Epithelial cell of proximal tubule (primary cell): ENCODE measurements around the gene BMAL2. TPM values are rescaled to one million over a fixed set of nuclear protein-coding genes. Genes with fewer than 3 reads are reported as not detected.

ENCODE experiments used
- DNase-seq: peaks from one replicate; pipeline ENCODE4 v3.0.0-alpha.2; 2011; ENCODE audit warnings: low read depth
- H3K4me3 ChIP-seq: 2 replicates; pipeline ENCODE4 v1.5.1; 2011; ENCODE audit warnings: low read depth, mild to moderate bottlenecking, low read length
- total RNA-seq: library from RNA; depleted of rRNA; stranded (reverse); fragments of >200 nt; gene quantifications from 2 replicates; pipeline ENCODE4 v1.2.3, GENCODE V29; 2015
- TF ChIP-seq, protein P1 (sequence below): conservative IDR thresholded peaks from 2 replicates; pipeline ENCODE4 v1.5.1; 2012; ENCODE audit warnings: low read depth, mild to moderate bottlenecking, low read length

The BMAL2 gene
- total RNA-seq, 1 donor from 2014 or later: 27.4 TPM

DNA sequence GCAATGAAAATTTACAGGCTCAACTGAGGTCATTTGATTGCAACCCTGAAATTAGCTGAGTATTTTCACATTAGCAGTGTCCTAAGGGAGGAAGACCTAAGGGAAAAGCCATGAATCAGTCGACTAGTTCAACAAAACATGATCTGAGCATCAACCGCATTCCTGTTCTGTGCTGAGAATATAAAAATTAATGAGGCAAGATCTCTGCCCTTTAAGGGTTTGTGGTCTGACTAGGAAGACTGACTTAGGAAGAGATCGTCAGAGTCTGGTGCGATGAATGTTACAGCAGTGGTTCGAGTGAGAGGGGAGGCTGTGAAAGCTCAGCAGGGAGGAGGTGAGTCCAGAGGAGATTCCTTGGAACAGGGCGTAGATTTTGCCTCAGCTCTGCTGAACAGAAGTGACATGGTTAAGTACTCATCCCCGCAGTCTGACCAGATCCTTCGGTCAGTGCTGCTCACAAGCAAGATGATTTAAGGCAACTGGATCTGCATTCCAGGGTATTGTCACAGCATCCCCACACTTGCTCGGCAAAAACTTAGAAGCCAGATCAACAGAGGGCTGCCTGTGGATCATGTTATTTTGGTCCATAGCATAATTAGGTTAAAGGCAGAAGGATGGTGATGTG, 49.6 kb downstream of the BMAL2 start:
- DNase-seq: peak; percentile 25
- no peak overlapping the region for H3K4me3 ChIP-seq
- TF ChIP-seq, protein P1, sequence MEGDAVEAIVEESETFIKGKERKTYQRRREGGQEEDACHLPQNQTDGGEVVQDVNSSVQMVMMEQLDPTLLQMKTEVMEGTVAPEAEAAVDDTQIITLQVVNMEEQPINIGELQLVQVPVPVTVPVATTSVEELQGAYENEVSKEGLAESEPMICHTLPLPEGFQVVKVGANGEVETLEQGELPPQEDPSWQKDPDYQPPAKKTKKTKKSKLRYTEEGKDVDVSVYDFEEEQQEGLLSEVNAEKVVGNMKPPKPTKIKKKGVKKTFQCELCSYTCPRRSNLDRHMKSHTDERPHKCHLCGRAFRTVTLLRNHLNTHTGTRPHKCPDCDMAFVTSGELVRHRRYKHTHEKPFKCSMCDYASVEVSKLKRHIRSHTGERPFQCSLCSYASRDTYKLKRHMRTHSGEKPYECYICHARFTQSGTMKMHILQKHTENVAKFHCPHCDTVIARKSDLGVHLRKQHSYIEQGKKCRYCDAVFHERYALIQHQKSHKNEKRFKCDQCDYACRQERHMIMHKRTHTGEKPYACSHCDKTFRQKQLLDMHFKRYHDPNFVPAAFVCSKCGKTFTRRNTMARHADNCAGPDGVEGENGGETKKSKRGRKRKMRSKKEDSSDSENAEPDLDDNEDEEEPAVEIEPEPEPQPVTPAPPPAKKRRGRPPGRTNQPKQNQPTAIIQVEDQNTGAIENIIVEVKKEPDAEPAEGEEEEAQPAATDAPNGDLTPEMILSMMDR: no peak

Other genes with a start within 250 kb of the BMAL2 start
- 9.7 and 14.9 TPM in 2 replicates for gene STK38L, start 88.5 kb upstream of the BMAL2 start, total RNA-seq
- gene SMCO2, start 113.9 kb downstream of the BMAL2 start, total RNA-seq: not detected in 2 replicates
- gene PPFIBP1, start 191.4 kb downstream of the BMAL2 start, total RNA-seq: 56.6 and 81.5 TPM in 2 replicates